ENCODE results near the gene MEGF11.

MEGF11 gene

GRCh38 chr15:66030650-66031049 is 222.9 kb downstream of the MEGF11 start:
- no peak overlapping the region for H3K4me3 ChIP-seq (ENCODE audit: control insufficient read depth, low read depth, low read length)
- no peak for DNase-seq (ENCODE audit: low read depth)
- no peak for TF ChIP-seq CTCF (conservative IDR thresholded peaks at IDR 0.05; ENCODE audit: control insufficient read depth, insufficient read depth, low read depth, low read length)

- no peak overlapping the region for H3K4me3 ChIP-seq (ENCODE audit: control insufficient read depth, low read depth, low read length)
- no peak for DNase-seq (ENCODE audit: low read depth)
- no peak for TF ChIP-seq CTCF (conservative IDR thresholded peaks at IDR 0.05; ENCODE audit: control insufficient read depth, insufficient read depth, low read depth, low read length)
Observed at GRCh38 chr15:66029650-66030049, 223.9 kb downstream of the MEGF11 start.

- H3K4me3 ChIP-seq (ENCODE audit: control insufficient read depth, low read depth, low read length): no peak overlapping the region
- TF ChIP-seq CTCF (conservative IDR thresholded peaks at IDR 0.05; ENCODE audit: control insufficient read depth, insufficient read depth, low read depth, low read length): no peak
- DNase-seq (ENCODE audit: low read depth): peak; percentile 29
Observed at GRCh38 chr15:66027268-66027805, 226.2 kb downstream of the MEGF11 start.

DNA sequence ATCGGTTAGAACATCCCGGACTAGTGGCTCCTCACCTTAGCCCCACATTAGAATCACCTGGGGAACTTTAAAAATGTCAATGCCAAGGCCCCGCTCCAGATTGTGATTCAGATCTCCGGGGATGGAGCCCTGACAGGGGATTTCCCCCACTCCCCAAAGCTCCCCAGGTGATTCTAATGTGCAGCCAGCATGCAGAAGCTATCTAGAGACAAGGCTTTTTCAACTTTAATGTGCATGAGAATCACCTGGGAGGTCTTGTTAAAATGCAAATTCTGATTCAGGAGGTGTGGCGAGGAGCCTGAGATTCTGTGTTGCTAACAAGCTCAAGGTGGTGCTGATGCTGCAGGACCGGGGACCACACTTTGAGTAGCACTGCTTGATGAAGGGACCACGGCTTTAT is 227.6 kb downstream of the MEGF11 start:
- no peak for DNase-seq (ENCODE audit: low read depth)
- no peak for TF ChIP-seq CTCF (conservative IDR thresholded peaks at IDR 0.05; ENCODE audit: control insufficient read depth, insufficient read depth, low read depth, low read length)
- H3K4me3 ChIP-seq (ENCODE audit: control insufficient read depth, low read depth, low read length): no peak overlapping the region

- H3K4me3 ChIP-seq (ENCODE audit: control insufficient read depth, low read depth, low read length): no peak overlapping the region
- DNase-seq (ENCODE audit: low read depth): peak; percentile 15
- TF ChIP-seq CTCF (conservative IDR thresholded peaks at IDR 0.05; ENCODE audit: control insufficient read depth, insufficient read depth, low read depth, low read length): no peak
Observed at GRCh38 chr15:66025015-66025452, 228.5 kb downstream of the MEGF11 start.

DNA sequence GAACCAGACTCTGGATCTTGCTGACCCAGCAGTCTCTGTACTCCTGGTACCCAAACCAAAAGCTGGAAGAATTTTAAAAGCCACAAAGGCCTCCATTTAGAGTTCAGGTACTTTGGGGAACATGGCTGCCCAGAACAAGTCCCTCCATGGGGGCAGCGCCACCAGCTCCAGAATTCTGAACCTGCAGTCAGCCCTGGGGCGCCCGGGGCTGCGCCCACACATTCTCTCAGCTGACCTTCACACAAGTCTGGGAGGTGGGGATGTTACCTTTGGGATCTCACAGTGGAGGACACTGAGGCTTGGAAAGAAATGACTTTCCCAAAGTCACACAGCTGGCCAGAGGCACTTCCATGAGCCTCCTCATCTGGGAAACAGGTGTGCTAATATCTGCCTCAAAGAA is 229.4 kb downstream of the MEGF11 start:
- no peak overlapping the region for H3K4me3 ChIP-seq (ENCODE audit: control insufficient read depth, low read depth, low read length)
- DNase-seq (ENCODE audit: low read depth): no peak
- no peak for TF ChIP-seq CTCF (conservative IDR thresholded peaks at IDR 0.05; ENCODE audit: control insufficient read depth, insufficient read depth, low read depth, low read length)

All from fibroblast of mammary gland (primary cell).